Transverse colon (tissue), 3 donors: ENCODE results near the gene ODAM.

Source experiments
- EP300 ChIP-seq: sonication (generic); formaldehyde crosslinking; IDR thresholded peaks from one replicate; pipeline ENCODE4 v1.6.1; 2017; ENCODE audit warnings: antibody characterized with exemption, low read depth
- POLR2A ChIP-seq: fragments of 450-650 bp; IDR thresholded peaks from one replicate; pipeline ENCODE4 v1.6.1; 2016; ENCODE audit warnings: antibody characterized with exemption, mild to moderate bottlenecking, moderate library complexity
- POLR2AphosphoS5 ChIP-seq, 3 donors: sonication (generic); formaldehyde crosslinking; IDR thresholded peaks; one replicate each; pipeline ENCODE4 v1.6.1; 2016; ENCODE audit warnings: antibody characterized with exemption in 3 of 3

DNA sequence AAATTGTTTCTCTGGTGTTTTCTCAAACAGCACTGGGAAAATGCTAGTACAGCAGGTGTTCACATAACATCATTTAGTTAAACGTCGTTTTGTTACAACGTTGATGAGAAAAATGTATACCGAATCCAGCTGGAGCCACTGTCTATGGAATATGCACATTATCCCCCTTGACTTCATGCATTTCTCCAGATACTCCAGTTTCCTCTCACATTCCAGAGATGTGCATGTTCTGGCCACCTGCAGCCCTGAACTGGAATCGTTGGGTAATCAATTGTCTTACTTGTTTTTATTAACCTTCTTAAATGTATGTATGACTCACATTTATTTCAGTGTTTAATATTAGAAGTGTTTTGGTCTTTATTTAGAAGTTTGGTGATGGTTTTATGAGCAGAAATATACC is 18.4 kb upstream of the ODAM start:
- TF ChIP-seq POLR2AphosphoS5 (IDR thresholded peaks at IDR 0.05) (no peak), POLR2A (no peak), EP300 (no peak)
